ENCODE measurements around the gene BUD23.

The BUD23 gene

DNA sequence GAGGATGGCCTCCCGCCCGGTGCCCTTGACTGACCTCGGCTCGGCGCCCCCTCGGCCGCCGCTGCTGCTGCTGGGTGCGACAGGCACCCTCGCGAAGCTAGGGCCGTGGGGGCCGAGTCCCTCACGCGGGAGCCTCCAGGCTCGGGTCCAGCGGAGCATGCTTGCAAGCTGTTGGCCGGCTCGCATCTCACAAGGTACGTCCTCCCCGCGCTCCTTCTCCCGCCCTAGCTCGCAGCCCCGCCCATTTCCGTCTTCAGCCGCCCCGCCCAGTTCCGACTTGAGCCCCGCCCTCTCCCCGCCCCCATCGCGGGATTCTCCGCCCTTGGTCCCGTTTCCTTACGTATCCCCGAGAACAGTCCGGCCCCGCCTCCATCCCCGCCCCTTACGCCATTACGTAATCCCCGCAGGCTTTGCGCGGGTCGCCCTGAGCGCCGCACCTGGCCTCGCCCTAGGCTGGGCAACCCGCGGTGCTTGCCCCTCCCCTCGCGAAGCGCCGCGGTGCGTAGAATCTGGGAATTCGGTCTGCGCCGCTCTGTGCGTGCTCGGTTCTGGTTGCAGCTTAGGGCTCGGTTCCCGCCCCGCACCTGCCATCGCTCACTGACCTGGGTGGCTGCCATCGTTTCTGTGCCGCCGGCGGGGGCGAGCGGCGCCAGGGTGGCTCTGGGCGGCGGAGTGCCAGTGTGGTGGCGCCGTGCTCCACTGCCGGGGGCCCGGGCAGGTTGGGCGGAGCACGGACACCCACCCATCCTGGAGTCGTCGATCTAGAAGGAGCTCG, 55.4 kb downstream of the BUD23 start, which contains the start of gene ABHD11:
Gene ABHD11, minus strand, starts transcription at position 191 of the 775 bp plus-strand sequence. Its CDS starts 32 bp downstream, at position 159.
- H3K4me3 ChIP-seq (ENCODE audit: low read depth, low read length) = peak within 1 kb of the TSS; percentile 64
- TF ChIP-seq, protein P1, sequence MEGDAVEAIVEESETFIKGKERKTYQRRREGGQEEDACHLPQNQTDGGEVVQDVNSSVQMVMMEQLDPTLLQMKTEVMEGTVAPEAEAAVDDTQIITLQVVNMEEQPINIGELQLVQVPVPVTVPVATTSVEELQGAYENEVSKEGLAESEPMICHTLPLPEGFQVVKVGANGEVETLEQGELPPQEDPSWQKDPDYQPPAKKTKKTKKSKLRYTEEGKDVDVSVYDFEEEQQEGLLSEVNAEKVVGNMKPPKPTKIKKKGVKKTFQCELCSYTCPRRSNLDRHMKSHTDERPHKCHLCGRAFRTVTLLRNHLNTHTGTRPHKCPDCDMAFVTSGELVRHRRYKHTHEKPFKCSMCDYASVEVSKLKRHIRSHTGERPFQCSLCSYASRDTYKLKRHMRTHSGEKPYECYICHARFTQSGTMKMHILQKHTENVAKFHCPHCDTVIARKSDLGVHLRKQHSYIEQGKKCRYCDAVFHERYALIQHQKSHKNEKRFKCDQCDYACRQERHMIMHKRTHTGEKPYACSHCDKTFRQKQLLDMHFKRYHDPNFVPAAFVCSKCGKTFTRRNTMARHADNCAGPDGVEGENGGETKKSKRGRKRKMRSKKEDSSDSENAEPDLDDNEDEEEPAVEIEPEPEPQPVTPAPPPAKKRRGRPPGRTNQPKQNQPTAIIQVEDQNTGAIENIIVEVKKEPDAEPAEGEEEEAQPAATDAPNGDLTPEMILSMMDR (IDR thresholded peaks at IDR 0.05; ENCODE audit: low read depth, low read length) = no peak

DNA sequence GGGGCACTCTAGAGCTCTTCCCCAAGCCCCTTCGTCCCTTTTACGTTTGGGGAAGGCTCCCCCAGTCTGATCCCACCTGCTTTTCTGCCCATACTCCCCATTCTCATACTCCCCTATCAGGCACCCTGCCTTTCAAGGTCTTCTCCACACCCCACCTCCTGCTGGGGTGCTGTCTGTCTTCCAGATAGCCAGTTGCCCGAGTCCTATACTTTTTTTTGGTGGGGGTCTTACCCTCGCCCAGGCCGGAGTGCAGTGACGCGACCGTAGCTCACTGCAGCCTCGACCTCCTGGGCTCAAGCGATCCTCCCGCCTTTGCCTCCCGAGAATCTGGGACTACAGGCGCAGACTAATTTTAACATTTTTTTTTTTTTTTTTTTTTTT, 56.0 kb downstream of the BUD23 start:
- H3K4me3 ChIP-seq (ENCODE audit: low read depth, low read length) = peak overlapping the region; percentile 64
- TF ChIP-seq, protein P1 (IDR thresholded peaks at IDR 0.05; ENCODE audit: low read depth, low read length) = no peak

DNA sequence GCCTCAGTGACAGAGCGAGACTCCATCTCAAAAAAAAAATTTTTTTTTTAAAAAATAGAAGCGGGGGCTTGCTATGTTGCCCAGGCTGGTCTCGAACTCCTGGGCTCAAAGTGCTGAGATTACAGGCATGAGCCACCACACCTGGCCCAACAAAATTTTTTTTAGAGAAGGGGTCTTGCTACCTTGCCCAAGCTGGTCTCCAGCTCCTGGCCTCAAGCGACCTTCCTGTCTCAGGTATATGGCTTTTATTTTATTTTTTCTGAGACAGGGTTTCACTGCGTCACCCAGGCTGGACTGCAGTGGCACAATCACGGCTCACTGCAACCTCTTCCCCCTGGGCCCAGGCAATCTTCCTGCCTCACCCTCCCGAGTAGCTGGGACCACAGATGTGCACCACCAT, 56.8 kb downstream of the BUD23 start:
- TF ChIP-seq, protein P1 (IDR thresholded peaks at IDR 0.05; ENCODE audit: low read depth, low read length) = no peak
- H3K4me3 ChIP-seq (ENCODE audit: low read depth, low read length) = no peak overlapping the region

DNA sequence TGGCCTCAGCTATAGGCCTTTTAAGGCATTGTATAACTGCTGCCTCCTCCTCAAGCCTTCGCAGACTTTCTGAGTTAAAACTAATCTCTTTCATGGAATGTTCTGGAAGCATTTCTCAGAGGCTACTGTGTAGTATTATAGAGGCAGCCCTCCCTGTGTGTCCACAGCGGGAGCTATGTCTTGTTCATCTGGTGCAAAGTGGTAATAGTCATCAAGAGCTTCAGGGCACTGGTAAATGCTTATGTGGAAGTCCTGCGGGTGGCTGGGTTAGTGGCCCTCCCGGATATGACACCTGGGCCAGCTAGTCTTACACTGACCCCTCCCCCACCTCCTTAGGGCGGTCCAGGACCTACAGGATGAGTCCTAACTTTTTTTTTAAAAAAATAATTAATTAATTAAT, 57.4 kb downstream of the BUD23 start:
- TF ChIP-seq, protein P1 (IDR thresholded peaks at IDR 0.05; ENCODE audit: low read depth, low read length) = no peak

DNA sequence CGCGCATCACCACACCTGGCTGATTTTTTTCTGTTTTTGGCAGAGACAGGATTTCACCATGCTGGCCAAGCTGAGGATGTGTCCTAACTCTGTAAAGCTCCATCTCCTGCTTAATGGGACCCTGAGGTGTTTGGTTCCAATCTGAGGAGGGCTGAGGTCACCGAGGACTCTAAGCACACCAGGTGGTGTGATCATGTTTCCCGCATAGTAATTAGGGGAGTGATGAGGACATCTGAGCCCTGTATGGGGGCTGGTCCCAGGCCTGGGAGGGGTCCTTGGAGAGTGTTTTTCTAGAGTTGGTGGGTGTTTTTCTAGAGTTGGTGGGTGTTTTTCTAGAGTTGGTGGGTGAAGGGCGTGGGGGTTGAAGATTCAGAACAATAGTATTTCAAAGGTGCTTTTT, 58.2 kb downstream of the BUD23 start:
- no peak overlapping the region for H3K4me3 ChIP-seq (ENCODE audit: low read depth, low read length)
- TF ChIP-seq, protein P1 (IDR thresholded peaks at IDR 0.05; ENCODE audit: low read depth, low read length) = no peak

More for the DNA sequence above, 57.4 kb downstream of the BUD23 start:
- H3K4me3 ChIP-seq (ENCODE audit: low read depth, low read length) = no peak overlapping the region

DNA sequence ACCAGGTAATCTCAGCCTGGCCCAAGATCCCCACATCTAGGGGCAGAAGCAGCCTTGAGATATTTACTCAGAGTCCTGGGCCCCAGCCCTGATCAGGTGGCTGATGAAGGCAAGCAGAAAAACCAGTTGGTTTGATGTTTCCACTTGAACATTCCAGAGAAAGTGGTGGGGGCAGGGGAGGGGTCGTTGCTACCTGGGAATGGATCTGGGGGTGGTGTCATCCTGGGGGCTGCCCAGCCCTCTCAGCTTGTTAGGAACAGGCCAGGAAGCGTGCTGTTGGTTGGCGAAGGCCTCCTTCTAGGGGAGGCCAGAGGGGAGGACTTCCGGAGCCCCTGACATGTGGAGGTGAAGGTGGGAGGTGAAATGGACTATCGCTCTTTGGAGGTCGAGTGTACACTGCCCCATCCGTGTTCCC, 58.9 kb downstream of the BUD23 start:
- H3K4me3 ChIP-seq (ENCODE audit: low read depth, low read length) = no peak overlapping the region
- TF ChIP-seq, protein P1 (IDR thresholded peaks at IDR 0.05; ENCODE audit: low read depth, low read length) = no peak

Measured in WI38 (cell line).